Mucosa of rectum (tissue), 2 donors: Measurements from ENCODE around the gene INSM1.
"Not testable (repeated sequence)": the region's sequence is repeated elsewhere in the genome, so short reads cannot be mapped to it uniquely, and the experiment has no call there.

Experiments
- H3K27ac ChIP-seq, 2 donors: one replicate each; pipeline ENCODE4 v1.7.0; 2013; ENCODE audit warnings: inconsistent platforms in 2 of 2, low read depth in 2 of 2, low read length in 2 of 2
- H3K27me3 ChIP-seq, 2 donors: one replicate each; pipeline ENCODE4 v1.7.0; 2013; ENCODE audit warnings: low read length in 2 of 2; ENCODE audit not compliant: control insufficient read depth in 2 of 2, insufficient read depth in 2 of 2
- H3K36me3 ChIP-seq, 2 donors: one replicate each; pipeline ENCODE4 v1.7.0; 2013; ENCODE audit warnings: low read length in 2 of 2; ENCODE audit not compliant: control insufficient read depth in 2 of 2, insufficient read depth in 2 of 2
- H3K4me1 ChIP-seq, 2 donors: one replicate each; pipeline ENCODE4 v1.7.0; 2013; ENCODE audit warnings: low read length in 2 of 2, mild to moderate bottlenecking in 1 of 2; ENCODE audit not compliant: control insufficient read depth in 2 of 2, insufficient read depth in 2 of 2
- H3K4me3 ChIP-seq, 2 donors: one replicate each; pipeline ENCODE4 v1.7.0; 2013; ENCODE audit warnings: low read length in 2 of 2
- H3K9ac ChIP-seq, 2 donors: one replicate each; pipeline ENCODE4 v1.7.0; 2013; ENCODE audit warnings: low read length in 2 of 2, low read depth in 1 of 2, mild to moderate bottlenecking in 1 of 2
- H3K9me3 ChIP-seq, 2 donors: one replicate each; pipeline ENCODE4 v1.7.0; 2013; ENCODE audit warnings: low read length in 2 of 2; ENCODE audit not compliant: control insufficient read depth in 2 of 2
- donor health status: healthy.
- donor health status: Normal muscosa, but diverticular disease.

INSM1 gene

GRCh38 chr20:20334489-20334888, 33.4 kb upstream of the INSM1 start:
- no peak overlapping the region for H3K9ac ChIP-seq

GRCh38 chr20:20338133-20338730, 29.7 kb upstream of the INSM1 start:
- Histone ChIP-seq H3K9me3 (no peaks in the 10 kb centered on the region), H3K36me3 (no peaks in the 10 kb centered on the region), H3K4me3 (no peak overlapping the region)

More at GRCh38 chr20:20334489-20334888, 33.4 kb upstream of the INSM1 start:
- Histone ChIP-seq H3K4me3 (peak overlapping the region in 1 of 2 donors; percentile 26), H3K27ac (no peak overlapping the region), H3K4me1 (no peaks in the 10 kb centered on the region), H3K27me3 (no peaks in the 10 kb centered on the region), H3K36me3 (no peaks in the 10 kb centered on the region), H3K9me3 (no peaks in the 10 kb centered on the region)

GRCh38 chr20:20340443-20340842, 27.5 kb upstream of the INSM1 start:
- Histone ChIP-seq H3K4me1 (no peaks in the 10 kb centered on the region), H3K27me3 (no peaks in the 10 kb centered on the region)

More at GRCh38 chr20:20338133-20338730, 29.7 kb upstream of the INSM1 start:
- Histone ChIP-seq H3K4me1 (no peaks in the 10 kb centered on the region), H3K9ac (no peak overlapping the region), H3K27me3 (no peaks in the 10 kb centered on the region), H3K27ac (no peak overlapping the region)

GRCh38 chr20:20341371-20341770, 26.5 kb upstream of the INSM1 start:
- Histone ChIP-seq H3K4me1 (no peaks in the 10 kb centered on the region), H3K36me3 (no peaks in the 10 kb centered on the region), H3K4me3 (no peak overlapping the region), H3K27ac (no peak overlapping the region), H3K9me3 (no peaks in the 10 kb centered on the region), H3K9ac (no peak overlapping the region), H3K27me3 (no peaks in the 10 kb centered on the region)

More at GRCh38 chr20:20340443-20340842, 27.5 kb upstream of the INSM1 start:
- Histone ChIP-seq H3K9ac (no peak overlapping the region), H3K36me3 (no peaks in the 10 kb centered on the region), H3K4me3 (no peak overlapping the region), H3K27ac (no peak overlapping the region), H3K9me3 (no peaks in the 10 kb centered on the region)

GRCh38 chr20:20342066-20342465, 25.8 kb upstream of the INSM1 start:
- Histone ChIP-seq H3K36me3 (no peaks in the 10 kb centered on the region), H3K9ac (no peak overlapping the region), H3K27me3 (no peaks in the 10 kb centered on the region), H3K4me3 (no peak overlapping the region), H3K27ac (no peak overlapping the region), H3K4me1 (no peaks in the 10 kb centered on the region), H3K9me3 (no peaks in the 10 kb centered on the region)

- Histone ChIP-seq H3K27ac (no peak overlapping the region), H3K9ac (no peak overlapping the region), H3K4me1 (no peaks in the 10 kb centered on the region), H3K36me3 (no peaks in the 10 kb centered on the region), H3K27me3 (no peaks in the 10 kb centered on the region), H3K4me3 (no peak overlapping the region), H3K9me3 (no peaks in the 10 kb centered on the region)
These were observed 24.0 kb upstream of the INSM1 start for GRCh38 chr20:20343932-20344331.

GRCh38 chr20:20344476-20344875, 23.4 kb upstream of the INSM1 start:
- Histone ChIP-seq H3K4me1 (no peaks in the 10 kb centered on the region), H3K9me3 (no peaks in the 10 kb centered on the region), H3K9ac (no peak overlapping the region), H3K27ac (no peak overlapping the region), H3K36me3 (no peaks in the 10 kb centered on the region), H3K27me3 (no peaks in the 10 kb centered on the region), H3K4me3 (no peak overlapping the region)

- no peak overlapping the region for H3K9ac ChIP-seq
- no peaks in the 10 kb centered on the region for H3K36me3 ChIP-seq
- H3K27ac ChIP-seq, result no peak overlapping the region
- H3K27me3 ChIP-seq, result no peaks in the 10 kb centered on the region
- no peaks in the 10 kb centered on the region for H3K4me1 ChIP-seq
- no peak overlapping the region for H3K4me3 ChIP-seq
- H3K9me3 ChIP-seq, result no peaks in the 10 kb centered on the region
These were observed 14.3 kb upstream of the INSM1 start for GRCh38 chr20:20353576-20353975.

- H3K4me3 ChIP-seq, H3K9ac ChIP-seq, H3K4me1 ChIP-seq, H3K9me3 ChIP-seq, H3K36me3 ChIP-seq, H3K27me3 ChIP-seq, H3K27ac ChIP-seq: not testable (repeated sequence)
These were observed 12.4 kb upstream of the INSM1 start for GRCh38 chr20:20355503-20355902.

- Histone ChIP-seq H3K9ac (no peak overlapping the region), H3K4me1 (peaks cover 8 to 15% of the 10 kb centered on the region in 2 donors), H3K36me3 (no peaks in the 10 kb centered on the region), H3K4me3 (no peak overlapping the region), H3K9me3 (no peaks in the 10 kb centered on the region), H3K27ac (no peak overlapping the region), H3K27me3 (peaks cover 20 to 24% of the 10 kb centered on the region in 2 donors)
These were observed 9.1 kb upstream of the INSM1 start for GRCh38 chr20:20358801-20359200.
